H9 (cell line): ENCODE data around the gene GPR137B. TPM values are rescaled to one million over a fixed set of nuclear protein-coding genes. Genes with fewer than 3 reads are reported as not detected.

ENCODE experiments used
- DNase-seq: peaks from one replicate; pipeline ENCODE4 v3.0.0-alpha.2; 2017
- H2AFZ ChIP-seq: one replicate; pipeline ENCODE4 v1.6.1; 2013; ENCODE audit warnings: mild to moderate bottlenecking, low read length, control low read depth, moderate library complexity
- H2AK5ac ChIP-seq: 2 replicates; pipeline ENCODE4 v1.6.1; 2013; ENCODE audit warnings: low read length, control low read depth, mixed read lengths; ENCODE audit not compliant: insufficient read length
- H2BK120ac ChIP-seq: one replicate; pipeline ENCODE4 v1.6.1; 2013; ENCODE audit warnings: low read depth, mild to moderate bottlenecking, low read length, control low read depth, inconsistent platforms; ENCODE audit not compliant: poor library complexity, severe bottlenecking
- H2BK12ac ChIP-seq: 2 replicates; pipeline ENCODE4 v1.6.1; 2013; ENCODE audit warnings: low read length, control low read depth, mixed read lengths, low read depth; ENCODE audit not compliant: insufficient read length
- H2BK15ac ChIP-seq: 2 replicates; pipeline ENCODE4 v1.6.1; 2013; ENCODE audit warnings: low read depth, low read length, control low read depth
- H2BK20ac ChIP-seq: one replicate; pipeline ENCODE4 v1.6.1; 2013; ENCODE audit warnings: low read depth, mild to moderate bottlenecking, low read length, control low read depth, inconsistent platforms; ENCODE audit not compliant: poor library complexity, severe bottlenecking
- H2BK5ac ChIP-seq: 2 replicates; pipeline ENCODE4 v1.6.1; 2013; ENCODE audit warnings: low read length, control low read depth, mixed read lengths; ENCODE audit not compliant: insufficient read length
- H3K14ac ChIP-seq: 2 replicates; pipeline ENCODE4 v1.6.1; 2013; ENCODE audit warnings: low read length, control low read depth; ENCODE audit not compliant: insufficient read depth
- H3K18ac ChIP-seq: 2 replicates; pipeline ENCODE4 v1.6.1; 2013; ENCODE audit warnings: low read depth, mild to moderate bottlenecking, mixed read lengths, low read length, control low read depth; ENCODE audit not compliant: insufficient read length
- H3K23ac ChIP-seq: 2 replicates; pipeline ENCODE4 v1.6.1; 2013; ENCODE audit warnings: low read length, control low read depth, mixed read lengths, low read depth; ENCODE audit not compliant: insufficient read length
- H3K23me2 ChIP-seq: 2 replicates; pipeline ENCODE4 v1.6.1; 2013; ENCODE audit warnings: low read depth, mild to moderate bottlenecking, mixed read lengths, low read length, control low read depth; ENCODE audit not compliant: insufficient read length, poor library complexity, severe bottlenecking
- H3K27ac ChIP-seq: 2 replicates; pipeline ENCODE4 v1.5.1; 2013; ENCODE audit warnings: low read length, control low read depth, mixed read lengths, low read depth; ENCODE audit not compliant: insufficient read length
- H3K27me3 ChIP-seq: 2 replicates; pipeline ENCODE4 v1.6.1; 2013; ENCODE audit warnings: low read length, control low read depth, inconsistent platforms; ENCODE audit not compliant: insufficient read depth
- H3K4ac ChIP-seq: 2 replicates; pipeline ENCODE4 v1.6.1; 2013; ENCODE audit warnings: low read depth, mild to moderate bottlenecking, control low read depth, inconsistent platforms, low read length, moderate library complexity
- H3K4me1 ChIP-seq: 2 replicates; pipeline ENCODE4 v1.6.1; 2013; ENCODE audit warnings: low read length, control low read depth, inconsistent platforms; ENCODE audit not compliant: insufficient read depth
- H3K4me2 ChIP-seq: 2 replicates; pipeline ENCODE4 v1.6.1; 2013; ENCODE audit warnings: low read length, control low read depth, mixed read lengths; ENCODE audit not compliant: insufficient read length, insufficient read depth
- H3K56ac ChIP-seq: 2 replicates; pipeline ENCODE4 v1.6.1; 2013; ENCODE audit warnings: low read depth, mild to moderate bottlenecking, mixed read lengths, low read length, control low read depth; ENCODE audit not compliant: insufficient read length
- H3K79me1 ChIP-seq: 2 replicates; pipeline ENCODE4 v1.6.1; 2013; ENCODE audit warnings: low read depth, mild to moderate bottlenecking, moderate library complexity, low read length, control low read depth, inconsistent platforms; ENCODE audit not compliant: insufficient read depth, poor library complexity, severe bottlenecking
- H3K79me2 ChIP-seq: 2 replicates; pipeline ENCODE4 v1.6.1; 2013; ENCODE audit warnings: low read length, control low read depth, inconsistent platforms; ENCODE audit not compliant: insufficient read depth
- H3K9ac ChIP-seq: 2 replicates; pipeline ENCODE4 v1.6.1; 2013; ENCODE audit warnings: low read length, control low read depth, mixed read lengths; ENCODE audit not compliant: insufficient read length; ENCODE audit errors: extremely low read depth
- H3K9me3 ChIP-seq: one replicate; pipeline ENCODE4 v1.6.1; 2013; ENCODE audit warnings: low read depth, low read length, inconsistent platforms; ENCODE audit not compliant: control insufficient read depth
- H3T11ph ChIP-seq: one replicate; pipeline ENCODE4 v1.6.1; 2013; ENCODE audit warnings: mild to moderate bottlenecking, low read length, control low read depth, inconsistent platforms
- H4K20me1 ChIP-seq: one replicate; pipeline ENCODE4 v1.6.1; 2013; ENCODE audit not compliant: control insufficient read depth, insufficient read length, insufficient read depth
- H4K5ac ChIP-seq: 2 replicates; pipeline ENCODE4 v1.6.1; 2013; ENCODE audit warnings: low read depth, mild to moderate bottlenecking, mixed read lengths, low read length, control low read depth; ENCODE audit not compliant: insufficient read length
- H4K8ac ChIP-seq: replicated peaks from 2 replicates; pipeline ENCODE4 v1.6.1; 2013; ENCODE audit warnings: low read length, control low read depth, mixed read lengths, low read depth; ENCODE audit not compliant: insufficient read length
- H4K91ac ChIP-seq: 2 replicates; pipeline ENCODE4 v1.6.1; 2013; ENCODE audit warnings: low read depth, mild to moderate bottlenecking, moderate library complexity, mixed read lengths, low read length, control low read depth; ENCODE audit not compliant: insufficient read length
- H3K27ac Mint-ChIP-seq, 3 experiments: 2 replicates in 2 of 3; 3 replicates in 1 of 3; pipeline ENCODE4 v1.8.0; 2020 to 2021; ENCODE audit warnings: mixed read lengths in 3 of 3, mild to moderate bottlenecking in 1 of 3, moderate library complexity in 1 of 3
- H3K27me3 Mint-ChIP-seq: 2 replicates; pipeline ENCODE4 v1.8.0; 2021; ENCODE audit warnings: low read depth, mild to moderate bottlenecking, moderate library complexity, mixed read lengths
- H3K36me3 Mint-ChIP-seq, 3 experiments: 2 replicates in 2 of 3; 3 replicates in 1 of 3; pipeline ENCODE4 v1.8.0; 2020 to 2021; ENCODE audit warnings: low read depth in 3 of 3, mixed read lengths in 3 of 3; ENCODE audit not compliant: insufficient read depth in 1 of 3
- H3K4me1 Mint-ChIP-seq, 2 experiments: 2 replicates each; pipeline ENCODE4 v1.8.0; 2020; ENCODE audit warnings: mixed read lengths in 2 of 2
- H3K4me3 Mint-ChIP-seq, 2 experiments: 2 replicates in 1 of 2; 3 replicates in 1 of 2; pipeline ENCODE4 v1.8.0; 2020 to 2021; ENCODE audit warnings: mild to moderate bottlenecking in 2 of 2, mixed read lengths in 2 of 2, moderate library complexity in 1 of 2
- H3K9me3 Mint-ChIP-seq, 2 experiments: 2 replicates in 1 of 2; 3 replicates in 1 of 2; pipeline ENCODE4 v1.8.0; 2020; ENCODE audit warnings: mild to moderate bottlenecking in 2 of 2, mixed read lengths in 2 of 2, moderate library complexity in 1 of 2
- WGBS: extraction: QIAGEN DNeasy Blood & Tissue Kit; methylation state at CpG from one replicate; pipeline ENCODE4 v1.1.7; 2013; ENCODE audit warnings: missing lambda C conversion rate, low lambda C conversion rate, mixed read lengths; ENCODE audit not compliant: insufficient read length; ENCODE audit errors: extremely low coverage; 5-methylcytosine and 5-hydroxymethylcytosine counted together
- total RNA-seq: library from RNA; stranded (reverse); gene quantifications from 2 replicates; pipeline ENCODE4 v1.2.1, GENCODE V29; 2021
- TF ChIP-seq, protein P1 (sequence below): fragments of 200-600 bp; sonication (generic); conservative IDR thresholded peaks from 3 replicates; pipeline ENCODE4 v1.8.0; 2021; ENCODE audit warnings: antibody characterized with exemption, mild to moderate bottlenecking

Gene GPR137B
- total RNA-seq, 1 experiment from 2014 or later: 5.9 TPM

DNA sequence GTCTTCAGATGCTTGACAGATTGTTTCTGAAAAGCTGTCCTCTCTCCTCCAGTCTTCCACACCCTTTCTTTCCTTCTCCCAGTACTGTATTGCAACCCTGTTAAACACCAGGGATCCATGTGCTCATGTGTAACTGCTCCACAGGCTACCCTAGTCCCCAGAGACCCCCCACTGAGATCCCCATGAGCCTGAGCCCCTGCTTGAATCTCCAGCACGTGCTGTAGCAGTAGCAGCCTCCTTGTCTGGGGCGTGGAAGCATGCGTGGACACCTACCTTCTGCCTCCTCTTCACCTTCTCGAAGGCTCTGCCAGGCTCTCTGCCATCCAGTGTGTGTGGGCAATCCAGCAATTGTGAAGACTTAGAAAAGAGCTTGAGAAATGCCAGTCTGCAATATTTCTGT, 25.2 kb downstream of the GPR137B start:
- H3K4ac ChIP-seq: no peak overlapping the region
- no CpG with 5 or more reads among the region's 4 CpGs for WGBS

More for the DNA sequence above, 25.2 kb downstream of the GPR137B start:
- H4K8ac ChIP-seq: no peak overlapping the region
- H3K27me3 ChIP-seq: no peaks in the 10 kb centered on the region
- H4K5ac ChIP-seq: no peak overlapping the region
- no peak overlapping the region for H2BK12ac ChIP-seq
- no peaks in the 10 kb centered on the region for H4K20me1 ChIP-seq
- H4K91ac ChIP-seq: no peak overlapping the region
- no peak overlapping the region for H3T11ph ChIP-seq
- no peaks in the 10 kb centered on the region for H3K23me2 ChIP-seq
- H3K23ac ChIP-seq: no peak overlapping the region
- peaks cover 6 to 9% of the 10 kb centered on the region in 2 experiments; a peak in 4 of 5 replicates for H3K9me3 Mint-ChIP-seq
- H3K27ac Mint-ChIP-seq: no peak overlapping the region
- H2BK20ac ChIP-seq: no peak overlapping the region
- no peaks in the 10 kb centered on the region for H3K79me2 ChIP-seq
- no peak overlapping the region; the same call in 1 of the 2 replicates for H3K14ac ChIP-seq
- H3K4me1 ChIP-seq: no peaks in the 10 kb centered on the region; the same call in 1 of the 2 replicates
- no peaks in the 10 kb centered on the region for H3K9me3 ChIP-seq
- H2BK15ac ChIP-seq: no peak overlapping the region
- H3K18ac ChIP-seq: no peak overlapping the region
- no peak overlapping the region for H2BK120ac ChIP-seq
- no peak for DNase-seq
- no peaks in the 10 kb centered on the region for H3K27me3 Mint-ChIP-seq
- H3K79me1 ChIP-seq: no peaks in the 10 kb centered on the region
- H3K4me1 Mint-ChIP-seq: peaks cover 9 to 14% of the 10 kb centered on the region in 2 experiments
- TF ChIP-seq, protein P1, sequence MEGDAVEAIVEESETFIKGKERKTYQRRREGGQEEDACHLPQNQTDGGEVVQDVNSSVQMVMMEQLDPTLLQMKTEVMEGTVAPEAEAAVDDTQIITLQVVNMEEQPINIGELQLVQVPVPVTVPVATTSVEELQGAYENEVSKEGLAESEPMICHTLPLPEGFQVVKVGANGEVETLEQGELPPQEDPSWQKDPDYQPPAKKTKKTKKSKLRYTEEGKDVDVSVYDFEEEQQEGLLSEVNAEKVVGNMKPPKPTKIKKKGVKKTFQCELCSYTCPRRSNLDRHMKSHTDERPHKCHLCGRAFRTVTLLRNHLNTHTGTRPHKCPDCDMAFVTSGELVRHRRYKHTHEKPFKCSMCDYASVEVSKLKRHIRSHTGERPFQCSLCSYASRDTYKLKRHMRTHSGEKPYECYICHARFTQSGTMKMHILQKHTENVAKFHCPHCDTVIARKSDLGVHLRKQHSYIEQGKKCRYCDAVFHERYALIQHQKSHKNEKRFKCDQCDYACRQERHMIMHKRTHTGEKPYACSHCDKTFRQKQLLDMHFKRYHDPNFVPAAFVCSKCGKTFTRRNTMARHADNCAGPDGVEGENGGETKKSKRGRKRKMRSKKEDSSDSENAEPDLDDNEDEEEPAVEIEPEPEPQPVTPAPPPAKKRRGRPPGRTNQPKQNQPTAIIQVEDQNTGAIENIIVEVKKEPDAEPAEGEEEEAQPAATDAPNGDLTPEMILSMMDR: no peak
- H3K4me2 ChIP-seq: no peak overlapping the region
- no peak overlapping the region for H3K4me3 Mint-ChIP-seq
- no peak overlapping the region for H2AK5ac ChIP-seq
- H3K9ac ChIP-seq: no peak overlapping the region
- H3K27ac ChIP-seq: no peak overlapping the region
- no peak overlapping the region for H3K56ac ChIP-seq
- H3K36me3 Mint-ChIP-seq: peaks cover 12 to 30% (median 12%) of the 10 kb centered on the region in 3 experiments
- H2AFZ ChIP-seq: no peak overlapping the region
- no peak overlapping the region for H2BK5ac ChIP-seq
